Parathyroid adenoma (tissue), 2 donors: ENCODE results near the gene FAM219B.

ENCODE experiments used
- H2AFZ ChIP-seq: fragments of 300-600 bp; sonication (generic); one replicate; pipeline ENCODE4 v1.7.0; 2017; ENCODE audit warnings: antibody characterized with exemption, mild to moderate bottlenecking
- H3K27ac ChIP-seq: fragments of 300-600 bp; sonication (generic); one replicate; pipeline ENCODE4 v1.7.0; 2017
- H3K27me3 ChIP-seq: fragments of 300-600 bp; sonication (generic); one replicate; pipeline ENCODE4 v1.7.0; 2017; ENCODE audit warnings: low read length; ENCODE audit not compliant: control insufficient read depth, insufficient read depth
- H3K36me3 ChIP-seq: fragments of 300-600 bp; sonication (generic); one replicate; pipeline ENCODE4 v1.7.0; 2017; ENCODE audit warnings: low read length; ENCODE audit not compliant: control insufficient read depth, insufficient read depth
- H3K4me1 ChIP-seq: fragments of 300-600 bp; sonication (generic); one replicate; pipeline ENCODE4 v1.7.0; 2017; ENCODE audit warnings: control low read depth
- H3K4me2 ChIP-seq: fragments of 300-600 bp; sonication (generic); one replicate; pipeline ENCODE4 v1.7.0; 2017; ENCODE audit warnings: low read length
- H3K4me3 ChIP-seq: fragments of 300-600 bp; sonication (generic); one replicate; pipeline ENCODE4 v1.7.0; 2017; ENCODE audit warnings: low read depth, low read length
- H3K79me2 ChIP-seq: fragments of 300-600 bp; sonication (generic); one replicate; pipeline ENCODE4 v1.7.0; 2017; ENCODE audit warnings: control low read depth
- H3K9ac ChIP-seq: fragments of 300-600 bp; sonication (generic); one replicate; pipeline ENCODE4 v1.7.0; 2017; ENCODE audit warnings: mild to moderate bottlenecking
- H3K9me3 ChIP-seq: fragments of 300-600 bp; sonication (generic); one replicate; pipeline ENCODE4 v1.7.0; 2017; ENCODE audit warnings: low read length; ENCODE audit not compliant: control insufficient read depth
- TF ChIP-seq, protein P1 (sequence below): fragments of 300-600 bp; sonication (generic); IDR thresholded peaks from one replicate; pipeline ENCODE4 v1.7.0; 2017; ENCODE audit warnings: antibody characterized with exemption, mild to moderate bottlenecking
- donor health status: primary hyperparathyroidism.

FAM219B gene

DNA sequence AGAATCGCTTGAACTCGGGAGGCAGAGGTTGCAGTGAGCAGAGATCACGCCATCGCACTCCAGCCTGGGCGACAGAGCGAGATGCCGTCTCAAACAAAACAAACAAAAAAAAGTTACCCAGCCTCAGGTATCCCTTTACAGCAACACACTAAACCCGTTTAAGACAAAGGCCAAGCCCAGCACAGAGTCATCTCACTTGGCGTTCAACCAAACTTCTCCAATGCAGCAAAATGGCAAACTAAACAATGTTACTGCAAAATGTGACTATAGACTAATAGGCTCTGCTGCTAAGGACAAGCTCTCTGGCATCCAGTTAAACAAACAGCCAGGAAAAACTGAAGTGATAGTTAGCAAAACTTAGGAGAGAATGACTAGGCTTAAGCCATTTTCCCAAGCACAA is 6.4 kb upstream of the FAM219B start:
- Histone ChIP-seq H3K36me3 (no peaks in the 10 kb centered on the region), H3K79me2 (no peaks in the 10 kb centered on the region), H3K4me2 (no peak overlapping the region), H3K27ac (no peak overlapping the region), H3K9ac (no peak overlapping the region), H3K27me3 (no peaks in the 10 kb centered on the region), H3K9me3 (no peaks in the 10 kb centered on the region), H3K4me1 (no peaks in the 10 kb centered on the region), H2AFZ (no peak overlapping the region), H3K4me3 (no peak overlapping the region)
- TF ChIP-seq, protein P1, sequence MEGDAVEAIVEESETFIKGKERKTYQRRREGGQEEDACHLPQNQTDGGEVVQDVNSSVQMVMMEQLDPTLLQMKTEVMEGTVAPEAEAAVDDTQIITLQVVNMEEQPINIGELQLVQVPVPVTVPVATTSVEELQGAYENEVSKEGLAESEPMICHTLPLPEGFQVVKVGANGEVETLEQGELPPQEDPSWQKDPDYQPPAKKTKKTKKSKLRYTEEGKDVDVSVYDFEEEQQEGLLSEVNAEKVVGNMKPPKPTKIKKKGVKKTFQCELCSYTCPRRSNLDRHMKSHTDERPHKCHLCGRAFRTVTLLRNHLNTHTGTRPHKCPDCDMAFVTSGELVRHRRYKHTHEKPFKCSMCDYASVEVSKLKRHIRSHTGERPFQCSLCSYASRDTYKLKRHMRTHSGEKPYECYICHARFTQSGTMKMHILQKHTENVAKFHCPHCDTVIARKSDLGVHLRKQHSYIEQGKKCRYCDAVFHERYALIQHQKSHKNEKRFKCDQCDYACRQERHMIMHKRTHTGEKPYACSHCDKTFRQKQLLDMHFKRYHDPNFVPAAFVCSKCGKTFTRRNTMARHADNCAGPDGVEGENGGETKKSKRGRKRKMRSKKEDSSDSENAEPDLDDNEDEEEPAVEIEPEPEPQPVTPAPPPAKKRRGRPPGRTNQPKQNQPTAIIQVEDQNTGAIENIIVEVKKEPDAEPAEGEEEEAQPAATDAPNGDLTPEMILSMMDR = no peak

DNA sequence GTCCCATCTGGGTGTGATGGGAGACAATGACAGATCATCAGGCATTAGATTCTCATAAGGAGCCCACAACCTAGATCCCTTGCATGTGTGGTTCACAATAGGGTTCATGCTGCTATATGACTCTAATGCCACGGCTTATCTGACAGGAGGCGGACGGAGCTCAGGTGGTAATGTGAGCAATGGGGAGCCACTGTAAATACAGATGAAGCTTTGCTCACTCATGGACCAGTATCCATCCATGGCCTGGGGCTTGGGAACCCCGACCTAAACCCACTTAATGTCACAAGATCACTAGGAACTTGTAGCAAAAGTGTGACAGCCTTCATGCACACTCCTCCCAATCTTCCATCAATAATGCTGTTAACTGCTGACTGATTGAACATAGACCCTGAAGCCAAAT is 2.0 kb upstream of the FAM219B start:
- Histone ChIP-seq H3K79me2 (no peaks in the 10 kb centered on the region), H3K4me2 (no peak overlapping the region), H2AFZ (no peak overlapping the region), H3K9me3 (no peaks in the 10 kb centered on the region), H3K4me3 (no peak overlapping the region), H3K36me3 (no peaks in the 10 kb centered on the region), H3K27ac (no peak overlapping the region), H3K27me3 (no peaks in the 10 kb centered on the region), H3K4me1 (peaks cover 5% of the 10 kb centered on the region), H3K9ac (no peak overlapping the region)
- TF ChIP-seq, protein P1 = no peak

DNA sequence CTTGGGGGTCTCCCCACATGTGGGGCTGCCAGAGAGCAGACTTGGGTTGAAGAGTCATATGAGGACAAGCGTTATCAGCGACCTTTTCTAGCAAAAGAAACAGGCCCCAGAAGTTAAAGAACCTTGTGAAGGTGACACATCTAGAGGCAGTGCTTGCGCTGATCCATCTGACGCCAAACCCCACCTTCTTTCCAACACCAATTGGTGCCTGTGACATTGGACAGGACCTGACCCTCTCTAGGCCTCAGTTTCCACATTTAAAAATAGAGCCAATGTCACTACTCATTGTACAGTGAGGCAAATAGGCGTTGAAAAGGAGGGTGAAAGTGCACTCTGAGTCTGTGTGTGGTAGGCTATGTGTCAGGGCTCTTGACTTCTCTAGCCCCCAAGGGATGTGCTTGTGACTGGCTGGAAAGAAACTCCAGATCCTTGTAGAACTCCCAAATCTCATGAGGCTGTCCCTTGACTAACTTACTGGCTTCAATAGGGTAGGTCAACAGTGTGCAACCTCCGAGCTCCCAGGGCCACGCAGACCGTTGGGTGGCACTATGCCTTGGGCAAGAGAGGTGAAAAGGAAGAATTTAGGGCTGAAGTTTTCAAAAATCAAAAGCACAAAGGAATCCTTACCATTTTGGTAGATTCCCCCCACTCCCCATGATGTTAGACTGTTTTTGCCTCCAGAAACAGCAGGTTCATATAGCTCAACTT is 666 bp upstream of the FAM219B start:
- Histone ChIP-seq H3K4me3 (peak overlapping the region; percentile 74), H3K4me1 (peaks cover 5% of the 10 kb centered on the region)

DNA sequence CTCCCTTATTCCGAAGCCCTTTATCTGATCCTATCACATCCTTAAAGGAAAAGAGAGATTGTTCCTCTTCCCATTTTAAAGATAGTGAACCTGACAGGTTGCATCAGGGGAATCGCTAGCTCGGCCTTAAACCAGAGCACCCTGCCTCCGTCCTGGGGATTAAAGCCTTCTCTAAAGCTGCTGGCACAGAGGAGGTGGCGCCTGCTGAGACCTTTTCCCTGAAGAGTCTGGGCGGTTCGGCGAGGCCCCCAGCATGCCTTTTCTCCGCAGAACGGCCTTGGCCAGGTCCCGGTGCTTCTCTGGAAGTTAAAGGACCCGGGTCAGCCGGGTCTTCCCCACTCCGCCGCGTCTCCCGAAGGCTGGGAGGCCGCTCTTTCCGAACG is 593 bp downstream of the FAM219B start:
- H3K9me3 ChIP-seq = no peaks in the 10 kb centered on the region
- H3K27me3 ChIP-seq = no peaks in the 10 kb centered on the region
- H2AFZ ChIP-seq = peak overlapping the region; percentile 97
- no peaks in the 10 kb centered on the region for H3K36me3 ChIP-seq
- peak overlapping the region; percentile 90 for H3K27ac ChIP-seq
- peaks cover 5% of the 10 kb centered on the region for H3K4me1 ChIP-seq
- TF ChIP-seq, protein P1 = no peak
- H3K4me3 ChIP-seq = peak overlapping the region; percentile 74
- H3K9ac ChIP-seq = peak overlapping the region; percentile 67
- no peaks in the 10 kb centered on the region for H3K79me2 ChIP-seq
- H3K4me2 ChIP-seq = peak overlapping the region; percentile 93

More for the DNA sequence above, 666 bp upstream of the FAM219B start:
- TF ChIP-seq, protein P1 = no peak
- peak overlapping the region; percentile 90 for H3K27ac ChIP-seq
- H3K4me2 ChIP-seq = peak overlapping the region; percentile 93
- H3K27me3 ChIP-seq = no peaks in the 10 kb centered on the region
- peak overlapping the region; percentile 97 for H2AFZ ChIP-seq
- peak overlapping the region; percentile 67 for H3K9ac ChIP-seq
- H3K79me2 ChIP-seq = no peaks in the 10 kb centered on the region
- no peaks in the 10 kb centered on the region for H3K9me3 ChIP-seq
- H3K36me3 ChIP-seq = no peaks in the 10 kb centered on the region
